Stimulated activated CD8-positive, alpha-beta memory T cell treated with anti-CD3 and anti-CD28 coated beads, Interleukin-7, amount 100 ng/mL, for 1 hour (primary cell): ENCODE results near the gene YIF1A.

Source experiments
- DNase-seq, 2 donors: peaks; one replicate each; pipeline ENCODE4 v3.0.0-alpha.2; 2020; ENCODE audit warnings: low read depth in 2 of 2

YIF1A gene, protein sequence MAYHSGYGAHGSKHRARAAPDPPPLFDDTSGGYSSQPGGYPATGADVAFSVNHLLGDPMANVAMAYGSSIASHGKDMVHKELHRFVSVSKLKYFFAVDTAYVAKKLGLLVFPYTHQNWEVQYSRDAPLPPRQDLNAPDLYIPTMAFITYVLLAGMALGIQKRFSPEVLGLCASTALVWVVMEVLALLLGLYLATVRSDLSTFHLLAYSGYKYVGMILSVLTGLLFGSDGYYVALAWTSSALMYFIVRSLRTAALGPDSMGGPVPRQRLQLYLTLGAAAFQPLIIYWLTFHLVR

DNA sequence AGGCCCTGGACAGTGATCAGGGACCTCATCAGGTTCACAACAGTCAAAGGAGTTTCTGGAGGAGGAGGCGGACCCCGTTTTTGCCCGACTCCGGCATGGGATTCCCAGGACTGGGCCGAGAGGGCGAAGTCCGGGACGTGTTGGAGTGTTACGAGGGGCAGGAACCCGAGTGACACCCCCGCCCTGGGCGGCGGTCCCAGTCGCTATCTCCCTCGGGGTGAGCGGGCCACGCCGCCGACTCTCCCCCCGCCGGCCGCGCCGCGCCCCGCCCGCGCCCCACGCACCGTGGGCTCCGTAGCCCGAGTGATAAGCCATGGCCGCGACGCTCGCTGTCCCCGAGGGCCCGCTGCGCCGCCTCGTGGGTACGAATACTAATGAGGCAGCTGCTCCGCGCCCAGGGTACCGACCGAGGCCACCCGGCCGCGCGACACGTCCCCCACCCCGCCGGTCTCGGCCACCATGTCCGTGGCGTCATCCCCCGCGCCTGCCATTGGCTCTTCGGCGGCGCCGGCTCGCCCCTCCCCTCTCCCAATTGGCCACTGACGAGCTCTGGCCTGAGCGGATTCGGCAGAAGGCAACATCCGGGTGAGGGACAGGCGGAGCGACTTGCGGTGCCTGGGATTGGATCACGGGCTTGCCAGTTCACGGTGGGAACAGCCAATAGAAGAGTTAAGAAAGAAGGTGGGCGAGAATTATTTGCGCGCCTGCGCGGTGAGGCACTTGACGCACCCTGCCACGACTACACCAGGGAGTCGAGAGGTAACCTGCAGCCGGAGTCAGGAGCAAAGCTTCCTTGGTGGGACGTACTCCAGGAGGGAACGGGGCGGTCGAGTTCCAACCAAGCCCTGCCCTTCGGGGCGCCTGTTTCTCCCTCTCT is at the start of gene YIF1A:
Gene YIF1A (minus strand): TSS at position 473 of the 877 bp plus-strand sequence. CDS start 158 bp downstream, at position 315.
- DNase-seq: peak; percentile 95

DNA sequence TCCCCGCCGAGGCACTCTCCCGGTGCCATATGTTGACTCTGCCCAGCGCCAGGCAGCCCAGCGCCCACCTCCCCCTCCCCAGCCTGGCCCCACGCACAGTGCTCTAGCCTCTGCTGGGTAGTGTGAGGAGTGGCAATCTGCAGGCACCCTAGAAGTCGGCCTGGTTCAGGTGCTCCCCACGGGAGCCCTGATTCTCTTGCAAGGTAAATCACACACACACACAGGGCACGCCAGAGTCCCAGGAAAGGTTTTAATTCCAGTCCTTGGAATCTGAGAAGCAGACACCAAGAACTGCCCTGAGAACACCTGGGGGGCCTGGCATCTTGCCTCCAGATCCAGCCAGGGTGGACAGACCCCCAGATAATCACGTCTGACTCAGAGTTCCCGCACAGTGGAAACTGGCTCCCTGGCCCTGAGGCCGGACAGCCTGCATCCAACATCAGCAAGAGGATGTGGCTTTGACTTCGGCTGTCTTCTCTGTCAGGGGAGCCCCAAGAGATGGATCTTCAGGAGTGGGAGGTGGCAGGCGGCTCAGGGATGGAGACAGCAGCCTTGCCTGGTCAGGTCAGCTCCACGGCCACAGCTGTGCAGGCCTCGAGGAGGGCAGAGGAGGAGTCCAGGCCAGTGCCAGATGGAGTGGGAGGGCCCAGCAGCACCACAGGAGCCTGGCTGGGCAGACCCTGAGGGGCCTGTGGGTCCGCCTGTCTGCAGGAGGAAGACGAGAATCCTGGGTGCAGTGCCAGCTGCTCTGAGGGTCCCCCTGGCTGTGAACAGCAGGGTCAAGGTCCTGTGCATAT is 48.4 kb upstream of the YIF1A start:
- no peak for DNase-seq

DNA sequence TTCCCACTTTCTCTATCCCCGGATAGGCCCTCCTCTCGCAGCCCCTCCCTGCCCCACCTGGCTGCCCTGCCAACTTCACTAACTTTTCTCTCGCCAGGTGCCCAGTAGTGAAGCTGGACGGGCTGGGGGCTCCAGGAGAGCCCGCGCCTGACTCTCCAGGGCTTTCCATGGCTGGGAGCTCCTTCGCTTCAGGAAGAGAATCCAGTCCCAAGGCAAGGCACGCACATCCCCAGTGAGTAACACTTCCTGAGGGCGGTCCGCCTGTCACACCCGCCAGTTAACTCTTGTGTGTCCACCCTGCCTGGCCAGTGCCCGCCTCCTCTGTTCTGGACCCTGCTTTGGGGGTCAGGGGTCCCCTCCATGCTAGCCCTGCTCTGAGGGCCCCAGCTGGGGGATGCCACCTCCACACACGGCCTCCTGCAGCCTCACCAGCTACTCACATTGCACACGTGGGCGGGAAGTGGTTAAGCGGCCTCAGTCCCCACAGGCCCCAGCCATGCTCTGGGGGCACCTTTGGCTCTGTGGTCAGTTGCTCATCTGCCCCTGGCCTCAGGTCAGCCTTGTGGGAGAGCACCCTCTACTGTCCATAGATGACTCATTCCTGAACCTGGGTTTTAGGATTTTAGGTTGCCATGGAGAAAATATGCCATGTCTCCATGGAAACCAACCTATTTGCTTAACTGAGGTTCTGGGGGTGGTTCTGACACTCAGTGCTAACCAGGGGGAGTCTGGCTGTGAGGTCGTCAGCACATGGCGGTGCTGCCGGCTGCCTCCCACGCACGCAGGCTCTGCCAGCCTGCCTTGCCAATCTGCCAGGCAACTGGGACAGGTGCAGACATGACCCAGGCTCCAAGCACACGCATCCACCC is 47.5 kb upstream of the YIF1A start, which contains the start of gene RIN1:
Gene RIN1 (minus strand): TSS at position 201 of the 869 bp plus-strand sequence. CDS start 32 bp downstream, at position 169.
- DNase-seq: no peak

DNA sequence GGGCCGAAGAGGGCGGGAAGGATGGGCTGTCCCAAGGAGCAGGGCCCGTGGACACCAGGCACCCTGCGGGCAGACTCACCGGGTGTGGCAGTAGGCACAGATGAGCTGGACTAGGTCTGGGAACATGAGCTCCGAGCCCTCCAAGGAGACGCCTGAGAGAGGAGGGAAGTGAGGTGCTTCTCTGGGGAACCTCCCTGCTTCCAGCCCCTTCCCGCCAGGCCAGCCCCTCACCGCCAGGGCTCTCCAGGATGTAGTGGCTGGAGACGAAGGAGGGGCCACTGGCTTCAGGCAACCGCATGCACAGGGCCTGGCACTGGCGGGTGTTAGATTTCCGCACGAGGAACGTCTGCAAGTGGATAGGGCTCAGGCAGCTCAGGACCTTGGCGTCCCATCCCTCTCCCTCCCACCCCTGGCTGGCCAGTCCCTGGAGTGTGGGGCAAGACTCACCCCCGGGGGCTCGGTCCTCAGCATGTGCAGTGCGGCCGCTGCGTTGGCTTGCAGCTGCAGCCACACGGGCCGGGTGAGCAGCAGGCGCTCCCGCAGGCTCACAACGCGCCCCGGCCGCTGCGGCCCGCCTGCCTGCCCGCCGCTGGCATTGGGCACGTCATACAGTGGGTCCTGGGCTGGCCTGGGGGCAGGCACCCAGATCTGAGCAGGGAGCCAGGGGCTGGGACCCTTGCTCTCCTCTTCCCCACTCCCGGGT is 46.7 kb upstream of the YIF1A start:
- DNase-seq: no peak

DNA sequence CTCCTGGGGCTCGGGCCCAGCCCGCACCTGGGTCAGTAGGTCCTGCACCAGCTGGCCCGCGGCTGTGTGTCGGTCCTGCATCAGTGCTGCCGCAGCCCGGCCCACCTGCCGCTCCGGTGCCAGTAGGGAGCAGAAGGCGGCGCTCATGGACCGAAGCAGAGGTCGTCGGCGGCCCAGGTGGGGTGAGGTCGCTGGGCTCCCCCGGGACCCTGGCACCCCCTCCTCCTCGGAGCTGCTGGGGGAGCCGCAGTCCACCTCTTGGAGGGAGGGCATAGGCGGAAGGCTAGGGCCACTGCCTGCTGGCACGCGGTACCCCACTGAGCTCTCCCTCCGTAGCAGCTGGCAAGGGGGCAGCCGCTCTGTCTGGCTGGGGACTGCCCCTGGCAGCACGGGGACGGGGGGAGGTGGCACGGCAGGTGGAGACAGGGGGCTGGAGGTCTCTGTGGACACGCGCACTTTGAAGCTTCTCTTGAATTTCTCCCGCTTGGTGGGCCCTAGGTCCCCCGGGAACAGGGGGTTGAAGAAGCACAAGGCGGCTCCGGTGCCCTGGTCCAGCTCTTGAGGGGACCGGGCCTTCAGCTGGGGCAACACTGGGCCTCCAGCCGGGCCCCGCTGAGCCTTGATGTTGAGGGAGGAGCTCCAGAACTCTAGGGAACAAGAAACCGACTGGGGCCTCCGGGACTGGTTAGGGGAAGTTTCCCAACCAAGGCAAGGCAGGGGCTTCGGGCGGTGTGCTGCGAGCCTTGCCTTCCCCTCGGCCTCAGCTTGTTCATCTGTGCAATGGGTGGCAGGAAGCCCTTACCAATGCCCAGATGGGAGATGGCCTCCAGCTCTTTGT is 45.9 kb upstream of the YIF1A start:
- no peak for DNase-seq

DNA sequence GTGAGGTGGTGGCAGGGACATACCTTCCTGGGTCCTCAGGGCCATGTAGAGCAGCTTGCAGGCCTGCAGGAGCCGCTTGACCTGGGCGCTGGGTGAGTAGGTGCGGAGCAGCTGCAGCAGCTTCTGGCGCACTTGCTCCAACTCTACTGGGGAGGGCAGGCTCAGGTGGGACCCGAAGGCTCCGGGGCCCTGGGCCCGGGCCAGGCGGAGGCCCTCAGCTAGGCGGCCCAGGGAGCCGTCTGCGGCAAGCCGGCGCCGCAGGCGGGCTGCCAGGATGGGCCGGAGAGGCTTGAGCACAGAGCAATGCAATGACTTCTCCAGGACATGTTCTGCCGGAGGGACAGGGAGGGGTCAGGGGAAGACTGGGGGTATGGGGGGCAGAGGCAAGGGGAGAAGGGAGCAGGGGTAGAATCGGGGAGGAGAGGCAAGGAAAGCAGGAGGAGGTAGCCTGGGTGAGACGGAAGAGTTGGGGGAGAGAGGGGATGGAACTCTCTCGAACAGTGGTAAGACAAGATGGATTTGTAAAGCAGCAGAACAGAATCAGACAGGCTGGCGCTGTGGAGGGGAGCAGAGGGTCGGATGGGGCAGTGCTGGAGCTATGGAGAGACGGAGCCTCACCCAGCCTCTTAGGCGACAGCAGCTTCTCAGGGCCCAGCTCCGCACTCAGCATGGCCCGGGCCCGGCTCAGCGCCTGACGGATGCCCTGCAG is 45.1 kb upstream of the YIF1A start:
- DNase-seq: no peak

DNA sequence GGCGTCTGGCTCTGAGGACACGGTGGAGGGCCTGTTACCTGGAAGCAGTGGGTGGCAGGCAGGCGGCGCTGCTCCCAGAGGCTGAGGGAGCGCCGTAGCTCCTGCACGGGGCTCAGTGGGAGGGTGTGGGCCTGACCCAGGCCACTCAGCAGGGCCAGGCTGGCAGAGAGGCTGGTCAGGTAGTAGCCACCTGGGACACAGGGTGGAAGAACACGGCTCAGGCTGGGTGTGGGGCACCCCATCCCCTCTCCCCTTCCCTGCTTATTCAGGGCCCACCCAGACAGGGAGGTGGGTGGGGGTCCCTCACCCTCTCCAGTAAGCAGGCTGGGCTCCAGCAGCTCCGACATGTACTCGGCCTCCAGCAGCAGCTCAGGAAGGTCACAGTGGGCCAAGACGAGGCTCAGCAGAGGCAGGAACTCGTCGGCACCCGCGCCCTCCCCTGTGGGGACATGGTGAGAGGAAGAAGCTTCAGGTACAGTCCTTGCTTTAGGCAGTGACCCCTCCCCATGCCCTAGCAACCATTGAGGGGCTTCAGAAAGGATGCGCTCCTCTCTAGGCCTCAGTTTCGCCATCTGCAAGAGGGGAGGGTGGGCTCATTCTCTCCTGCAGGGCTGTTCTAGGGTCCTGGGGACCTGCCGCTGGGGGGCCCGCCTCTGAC is 44.4 kb upstream of the YIF1A start:
- DNase-seq: no peak

DNA sequence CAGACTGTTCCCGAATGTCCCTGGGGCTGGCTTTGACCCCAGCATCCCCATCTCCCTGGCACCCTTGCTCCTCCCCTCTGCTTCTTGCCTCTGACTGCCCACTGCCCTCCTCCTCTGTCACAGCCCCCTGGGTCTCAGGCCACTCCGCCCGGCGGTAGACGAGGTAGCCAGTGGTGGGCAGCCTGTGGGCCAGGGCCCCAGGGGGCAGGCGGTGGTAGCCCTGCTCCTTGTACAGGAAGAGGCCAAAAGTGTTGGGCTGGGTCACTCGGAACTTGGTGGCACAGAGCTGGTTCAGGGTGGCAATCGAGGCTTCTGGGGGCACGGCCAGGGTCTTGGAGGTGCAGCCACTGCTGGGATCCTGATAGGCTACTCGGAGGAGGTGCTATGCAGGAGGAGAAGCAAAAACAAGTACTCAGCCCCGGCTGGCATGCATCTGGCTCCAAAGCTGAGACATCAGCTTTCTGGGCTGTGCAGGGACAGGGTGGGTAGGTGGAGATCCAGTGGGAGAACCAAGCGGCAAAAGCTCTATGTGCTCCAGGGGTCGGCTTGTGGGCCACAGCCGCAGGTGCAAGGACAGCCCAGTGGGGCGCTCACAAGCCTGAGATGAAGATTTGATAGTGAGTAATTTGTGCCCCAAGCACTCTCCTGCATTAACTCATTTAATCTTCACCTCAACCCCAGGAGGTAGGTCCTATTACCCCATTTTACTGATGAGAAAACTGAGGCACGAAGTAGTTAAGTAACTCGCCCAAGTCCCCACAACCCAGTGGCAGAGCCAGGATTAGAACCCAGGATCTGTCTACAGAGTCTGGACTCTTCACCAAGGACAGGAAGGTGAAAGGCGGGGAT is 43.7 kb upstream of the YIF1A start:
- DNase-seq: no peak

DNA sequence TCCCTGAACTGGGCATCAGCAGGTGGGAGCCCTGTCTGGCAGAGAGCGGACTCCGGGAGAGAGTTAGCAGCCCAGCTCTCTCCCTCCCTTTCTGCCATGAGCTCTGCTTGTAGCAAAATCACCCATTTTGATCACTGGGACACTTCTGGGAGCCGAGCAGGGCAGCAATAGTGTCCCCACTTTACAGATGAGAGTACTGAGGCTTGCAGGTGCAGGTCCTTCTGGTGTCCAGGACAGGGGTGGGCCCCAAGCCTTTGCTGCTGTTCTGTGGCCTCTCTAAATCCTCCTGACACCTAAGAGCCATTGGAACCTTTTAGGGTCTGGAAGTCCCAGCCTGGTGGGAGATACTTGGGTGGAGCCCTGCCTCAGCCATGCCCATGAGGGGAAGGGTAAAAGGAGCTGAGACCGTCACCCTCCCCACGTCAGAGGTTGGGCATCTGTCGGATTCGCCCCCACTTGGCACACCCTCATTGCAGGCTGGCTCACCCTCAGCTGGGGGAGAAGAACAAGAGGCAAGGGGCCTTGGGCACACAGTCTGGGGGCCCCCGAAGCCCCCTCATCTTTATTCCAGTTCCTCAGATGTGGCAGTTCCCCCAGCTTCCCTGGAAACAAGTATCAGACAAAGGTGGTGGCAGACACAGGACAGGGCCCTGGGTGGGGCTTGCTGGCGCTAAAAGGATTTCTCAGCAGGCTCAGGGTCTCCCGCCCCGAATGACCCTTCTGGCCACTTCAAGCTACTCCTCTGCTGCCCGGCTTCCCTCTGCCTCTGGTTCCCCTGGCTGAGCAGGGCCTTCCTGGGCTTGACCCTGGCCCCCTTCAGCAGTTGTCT is 42.8 kb upstream of the YIF1A start:
- DNase-seq: no peak

DNA sequence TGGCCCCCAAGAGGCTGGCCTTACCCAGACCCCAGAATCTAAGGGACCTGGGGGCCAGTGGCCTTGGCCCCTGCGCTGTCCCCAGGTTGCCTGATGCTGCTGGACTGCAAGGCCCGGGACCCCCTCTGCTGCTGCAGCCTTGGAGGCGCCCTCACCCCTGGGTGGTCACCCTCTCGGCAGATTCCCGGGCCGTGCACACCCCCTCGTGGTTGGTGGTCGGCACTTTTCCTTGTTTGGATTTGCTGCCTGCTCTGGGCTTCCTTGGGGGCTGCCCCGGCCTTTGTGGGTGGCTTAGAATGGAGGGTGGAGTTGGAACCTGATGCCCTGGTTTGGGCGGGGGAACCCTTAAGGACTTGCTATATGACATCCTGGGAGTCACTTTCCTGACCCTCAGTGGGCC is 42.0 kb upstream of the YIF1A start:
- no peak for DNase-seq

DNA sequence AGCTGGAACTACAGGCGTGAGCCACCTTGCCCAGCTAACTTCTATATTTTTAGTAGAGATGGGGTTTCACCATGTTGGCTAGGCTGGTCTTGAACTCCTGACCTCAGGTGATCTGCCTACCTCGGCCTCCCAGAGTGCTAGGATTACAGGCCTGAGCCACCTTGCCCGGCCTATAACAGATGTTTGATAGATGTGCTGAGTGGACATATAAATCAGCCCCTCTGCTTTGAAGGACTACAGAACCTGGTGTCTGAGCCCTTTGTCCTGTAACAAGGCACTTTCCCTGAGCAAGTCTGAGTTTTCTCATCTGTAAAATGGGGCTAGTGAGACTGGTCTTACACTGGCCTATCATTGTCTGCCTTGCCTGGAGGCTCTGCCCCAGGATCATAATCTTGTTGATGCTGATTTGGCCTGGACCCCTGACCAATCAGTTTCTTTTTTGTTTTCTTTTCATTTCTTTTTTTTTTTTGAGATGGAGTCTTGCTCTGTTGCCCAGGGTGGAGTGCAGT is 40.3 kb upstream of the YIF1A start:
- DNase-seq: no peak

DNA sequence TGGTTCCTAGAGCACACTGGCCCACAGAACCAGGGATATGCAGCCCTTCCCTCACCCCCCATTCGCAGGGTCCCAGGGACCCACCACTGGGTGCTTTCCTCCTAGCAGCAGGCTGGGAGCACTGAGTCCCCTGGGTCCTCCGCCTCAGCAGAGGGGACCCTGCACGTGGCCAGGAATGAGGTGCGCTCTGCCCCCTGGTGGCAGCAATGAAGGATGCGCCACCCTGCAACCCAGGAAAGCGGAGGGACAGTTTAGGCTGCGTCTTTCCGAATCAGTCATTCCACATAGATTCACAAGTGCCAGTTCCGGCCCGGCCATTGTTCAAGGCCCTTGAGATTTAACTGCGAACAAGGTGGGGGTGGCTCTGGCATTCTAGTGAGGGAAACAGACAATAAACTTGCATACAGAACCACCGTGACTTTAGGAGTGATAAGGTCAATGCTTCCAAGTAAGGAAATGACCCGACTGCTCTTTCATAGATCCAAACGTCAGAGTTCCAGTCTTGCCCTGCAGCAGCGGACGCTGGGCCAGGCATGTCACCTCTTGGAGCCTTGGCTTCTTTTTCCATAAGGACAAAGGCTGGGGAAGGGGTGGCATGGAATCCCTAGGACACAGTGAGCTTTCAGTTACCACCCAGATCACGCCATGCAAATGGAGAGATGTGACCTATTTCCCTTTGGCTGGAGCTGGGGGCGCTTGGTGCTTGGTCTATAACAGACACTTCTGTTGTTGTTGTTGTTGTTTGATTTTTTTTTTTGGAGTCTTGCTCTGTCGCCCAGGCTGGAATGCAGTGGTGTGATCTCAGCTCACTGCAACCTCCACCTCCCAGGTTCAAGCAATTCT is 39.6 kb upstream of the YIF1A start:
- peak in 1 of 2 donors; percentile 72 for DNase-seq

DNA sequence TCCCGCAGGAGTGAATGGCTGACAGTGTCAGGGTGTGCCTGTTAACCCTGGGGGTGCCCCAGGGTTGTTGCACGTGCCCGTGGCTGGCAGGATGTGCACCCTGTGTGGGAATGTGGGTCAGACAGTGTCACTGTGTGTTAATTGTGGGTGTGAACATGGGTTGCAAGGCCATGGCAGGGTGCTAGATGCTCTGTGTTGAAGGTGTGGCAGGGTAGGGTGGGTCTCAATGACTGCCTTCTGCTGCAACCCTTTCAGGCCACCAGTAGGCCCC is 39.0 kb upstream of the YIF1A start:
- DNase-seq: no peak

DNA sequence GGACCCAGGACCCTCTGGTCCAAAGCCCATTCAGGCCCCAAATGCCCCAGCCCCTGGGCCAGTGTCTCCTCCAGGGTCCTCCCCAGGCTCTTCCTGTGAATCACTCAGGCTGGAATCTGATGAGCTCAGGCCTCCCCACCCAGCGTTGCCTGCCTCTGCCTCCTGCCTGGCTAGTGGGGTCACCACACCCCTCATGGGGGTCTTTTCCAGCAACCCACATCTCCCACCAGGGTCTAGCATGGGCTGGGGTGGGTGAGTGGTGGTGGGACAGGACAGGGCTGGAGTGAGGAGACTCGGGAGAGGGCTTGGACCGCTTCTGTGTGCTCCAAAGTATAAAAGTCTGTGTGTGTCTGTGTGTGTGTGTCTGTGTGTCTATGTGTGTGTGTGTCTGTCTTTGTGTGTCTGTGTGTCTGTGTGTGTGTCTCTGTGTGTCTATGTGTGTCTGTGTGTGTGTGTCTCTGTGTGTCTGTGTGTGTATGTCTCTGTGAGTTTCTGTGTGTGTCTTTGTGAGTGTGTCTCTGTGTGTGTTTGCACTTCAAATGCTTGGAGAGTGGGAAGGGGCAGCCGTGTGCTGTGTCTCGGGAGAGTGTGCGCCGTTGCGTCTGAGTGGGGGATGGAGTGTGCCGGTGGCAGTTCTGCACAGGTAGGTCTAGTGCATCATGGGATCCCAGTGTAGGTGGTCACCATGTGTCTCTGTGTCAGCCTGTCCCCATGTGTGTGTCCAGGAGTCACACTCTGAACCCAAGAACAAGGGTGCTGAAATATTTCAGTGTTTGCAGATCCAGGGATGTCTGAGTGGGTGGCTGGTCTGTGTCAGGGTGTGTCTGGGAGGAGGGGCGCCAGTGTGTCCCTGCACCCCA is 38.5 kb upstream of the YIF1A start:
- DNase-seq: no peak
